ENCODE data around the gene PTPN2.

DNA sequence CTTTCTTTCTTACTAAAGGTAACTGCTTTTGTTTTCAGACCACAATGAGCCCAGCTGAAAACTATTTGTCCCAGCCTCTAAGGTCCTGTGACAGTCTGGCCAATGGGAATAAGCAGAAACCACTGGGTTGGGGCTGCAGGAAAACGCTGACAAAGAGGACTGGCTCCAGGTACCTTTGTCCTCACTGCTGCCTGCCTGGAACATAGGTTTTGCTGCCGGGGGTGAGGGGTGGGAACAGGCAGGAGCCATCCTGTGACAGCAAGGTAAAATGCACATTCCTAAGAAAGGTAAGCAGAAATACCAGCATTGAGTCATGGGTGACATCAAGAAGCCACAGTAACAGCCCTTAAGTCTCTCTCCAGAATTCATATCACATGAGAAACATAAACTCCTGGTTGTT, 21.6 kb downstream of the PTPN2 start:
- TF ChIP-seq ZNF274 (IDR thresholded peaks at IDR 0.05; ENCODE audit: low read depth, low read length) (no peak), YY1 (IDR thresholded peaks at IDR 0.05; ENCODE audit: insufficient read depth, insufficient read length) (no peak), SUZ12 (IDR thresholded peaks at IDR 0.05; ENCODE audit: extremely low read depth, insufficient read depth, insufficient read length) (no peak)
